HEK293 (cell line): ENCODE data around the gene SCUBE1.

Experiments used
- CTCF ChIA-PET: fragments of 350-600 bp; formaldehyde crosslinking; extraction: SDS; loops from one replicate; lab custom pipeline; 2021; ENCODE audit warnings: antibody characterized with exemption; lab: Yijun Ruan, JAX
- POLR2A ChIA-PET: fragments of 300-600 bp; formaldehyde crosslinking; extraction: SDS; loops from one replicate; lab custom pipeline; 2020; ENCODE audit warnings: antibody characterized with exemption, inconsistent platforms; lab: Yijun Ruan, JAX
- H3K27ac ChIP-seq: fragments of 200-500 bp; sonication (Bioruptor generic); 2 replicates; pipeline ENCODE4 v1.5.1; 2014; ENCODE audit warnings: low read depth, low read length, control low read depth, inconsistent platforms; ENCODE audit errors: extremely low read depth
- H3K36me3 ChIP-seq, 2 experiments: fragments of 200-500 bp in 1 of 2; sonication (Bioruptor generic) in 1 of 2; 1 replicate in 1 of 2; 2 replicates in 1 of 2; pipeline ENCODE4 v1.5.1; 2014 to 2017; ENCODE audit warnings: inconsistent platforms in 2 of 2, low read length in 2 of 2; ENCODE audit not compliant: control insufficient read depth in 2 of 2, insufficient read depth in 1 of 2
- H3K4me1 ChIP-seq: fragments of 200-500 bp; sonication (Bioruptor generic); 2 replicates; pipeline ENCODE4 v1.5.1; 2014; ENCODE audit warnings: mild to moderate bottlenecking, low read length, inconsistent platforms; ENCODE audit not compliant: control insufficient read depth, insufficient read depth
- H3K4me3 ChIP-seq: 2 replicates; pipeline ENCODE4 v1.5.1; 2011; ENCODE audit warnings: low read depth, mild to moderate bottlenecking, control low read depth, low read length, moderate library complexity
- H3K9me3 ChIP-seq: fragments of 200-500 bp; sonication (Bioruptor generic); 2 replicates; pipeline ENCODE4 v1.5.1; 2014; ENCODE audit warnings: low read depth, low read length, inconsistent platforms; ENCODE audit not compliant: control insufficient read depth, insufficient read depth
- HOXD13 ChIP-seq: sonication (generic); formaldehyde crosslinking; IDR thresholded peaks from 2 replicates; pipeline ENCODE4 v1.8.0; 2022; ENCODE audit warnings: missing genetic modification reagents, borderline replicate concordance
- ZEB2 ChIP-seq: fragments of 450-650 bp; formaldehyde crosslinking; IDR thresholded peaks from 2 replicates; pipeline ENCODE4 v1.5.1; 2016; ENCODE audit warnings: missing biosample characterization, missing genetic modification characterization
- ZNF16 ChIP-seq: fragments of 450-650 bp; formaldehyde crosslinking; IDR thresholded peaks from 2 replicates; pipeline ENCODE4 v1.5.1; 2016; ENCODE audit warnings: low read depth, missing biosample characterization, missing genetic modification characterization
- ZNF214 ChIP-seq: fragments of 450-650 bp; formaldehyde crosslinking; IDR thresholded peaks from 2 replicates; pipeline ENCODE4 v1.5.1; 2017; ENCODE audit warnings: missing biosample characterization, mild to moderate bottlenecking, missing genetic modification characterization, borderline replicate concordance
- ZNF26 ChIP-seq: fragments of 450-650 bp; formaldehyde crosslinking; IDR thresholded peaks from 2 replicates; pipeline ENCODE4 v1.5.1; 2016; ENCODE audit warnings: missing biosample characterization, missing genetic modification characterization
- ZNF274 ChIP-seq, 2 experiments: fragments of 200-500 bp in 1 of 2; fragments of 450-650 bp in 1 of 2; sonication (Bioruptor generic) in 1 of 2; formaldehyde crosslinking in 1 of 2; IDR thresholded peaks; 2 replicates each; pipeline versions ENCODE4 v1.5.1 to v1.6.1; 2014 to 2016; ENCODE audit warnings: borderline replicate concordance in 1 of 2, inconsistent platforms in 1 of 2, low read length in 1 of 2, missing biosample characterization in 1 of 2, missing genetic modification characterization in 1 of 2
- ZNF391 ChIP-seq: fragments of 450-650 bp; formaldehyde crosslinking; IDR thresholded peaks from 2 replicates; pipeline ENCODE4 v1.5.1; 2016; ENCODE audit warnings: low read depth, missing biosample characterization, missing genetic modification characterization, borderline replicate concordance
- ZNF404 ChIP-seq: fragments of 450-650 bp; formaldehyde crosslinking; IDR thresholded peaks from 2 replicates; pipeline ENCODE4 v1.5.1; 2017; ENCODE audit warnings: missing biosample characterization, missing genetic modification characterization
- ZNF548 ChIP-seq: fragments of 450-650 bp; formaldehyde crosslinking; IDR thresholded peaks from 2 replicates; pipeline ENCODE4 v1.5.1; 2016; ENCODE audit warnings: missing biosample characterization, missing genetic modification characterization
- ZNF549 ChIP-seq: fragments of 450-650 bp; IDR thresholded peaks from 2 replicates; pipeline ENCODE4 v1.5.1; 2018; ENCODE audit warnings: missing biosample characterization, missing genetic modification characterization, mild to moderate bottlenecking, inconsistent platforms, moderate library complexity
- ZNF580 ChIP-seq: fragments of 450-650 bp; formaldehyde crosslinking; IDR thresholded peaks from 2 replicates; pipeline ENCODE4 v1.5.1; 2016; ENCODE audit warnings: missing biosample characterization, missing genetic modification characterization
- ZNF610 ChIP-seq: fragments of 450-650 bp; formaldehyde crosslinking; IDR thresholded peaks from 2 replicates; pipeline ENCODE4 v1.5.1; 2016; ENCODE audit warnings: missing biosample characterization, missing genetic modification characterization, borderline replicate concordance
- ZNF623 ChIP-seq: fragments of 450-650 bp; formaldehyde crosslinking; IDR thresholded peaks from 2 replicates; pipeline ENCODE4 v1.5.1; 2016; ENCODE audit warnings: missing biosample characterization, missing genetic modification characterization
- ZNF645 ChIP-seq: fragments of 450-650 bp; formaldehyde crosslinking; IDR thresholded peaks from 2 replicates; pipeline ENCODE4; 2016; ENCODE audit warnings: missing biosample characterization, missing genetic modification characterization
- ZNF791 ChIP-seq: fragments of 450-650 bp; formaldehyde crosslinking; IDR thresholded peaks from 2 replicates; pipeline ENCODE4 v1.5.1; 2016; ENCODE audit warnings: missing biosample characterization, missing genetic modification characterization
- ZNF792 ChIP-seq: fragments of 450-650 bp; formaldehyde crosslinking; IDR thresholded peaks from 2 replicates; pipeline ENCODE4 v1.5.1; 2016; ENCODE audit warnings: missing biosample characterization, missing genetic modification characterization
- TF ChIP-seq, protein P1 (sequence below): fragments of 450-650 bp; formaldehyde crosslinking; IDR thresholded peaks from 2 replicates; pipeline ENCODE4 v1.5.1; 2016; ENCODE audit warnings: missing biosample characterization, missing genetic modification characterization
- TF ChIP-seq, protein P2 (sequence below): fragments of 450-650 bp; formaldehyde crosslinking; IDR thresholded peaks from 2 replicates; pipeline ENCODE4 v1.5.1; 2016; ENCODE audit warnings: missing biosample characterization, missing genetic modification characterization
- TF ChIP-seq, protein P3 (sequence below): fragments of 450-650 bp; formaldehyde crosslinking; IDR thresholded peaks from 2 replicates; pipeline ENCODE4 v1.5.1; 2017; ENCODE audit warnings: missing biosample characterization, mild to moderate bottlenecking, missing genetic modification characterization, moderate library complexity

SCUBE1 gene

DNA sequence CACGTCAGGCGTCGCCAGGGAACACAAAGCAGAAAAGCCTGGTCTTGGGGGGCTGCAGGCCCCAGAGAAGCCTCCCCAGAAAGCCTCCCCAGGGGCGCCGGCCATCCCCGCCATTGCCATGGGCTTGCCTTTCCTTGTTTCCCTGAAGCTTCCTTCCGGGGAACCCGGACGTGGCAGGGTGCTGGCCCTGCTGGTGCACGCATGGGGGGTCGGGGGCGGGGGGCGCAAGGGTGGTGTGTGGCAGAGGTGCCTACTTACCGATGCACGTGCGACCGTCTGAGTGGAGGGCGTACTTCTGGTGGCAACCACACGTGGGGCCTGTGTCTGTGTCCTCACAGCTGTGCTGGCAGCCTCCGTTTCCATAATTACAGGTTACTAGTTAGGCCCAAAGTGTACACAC, 85.2 kb downstream of the SCUBE1 start:
- Histone ChIP-seq H3K4me3 (no peak overlapping the region), H3K4me1 (no peaks in the 10 kb centered on the region), H3K27ac (no peak overlapping the region), H3K36me3 (no peaks in the 10 kb centered on the region), H3K9me3 (no peaks in the 10 kb centered on the region)
- ChIA-PET CTCF (interaction anchor here (0.7 to 5.4 kb wide), 2 partner anchors 15 to 84 kb away, joined by 3 to 29 read pairs; no protein-coding TSS in a partner anchor), POLR2A (no interaction called here)
- TF ChIP-seq, protein P1, sequence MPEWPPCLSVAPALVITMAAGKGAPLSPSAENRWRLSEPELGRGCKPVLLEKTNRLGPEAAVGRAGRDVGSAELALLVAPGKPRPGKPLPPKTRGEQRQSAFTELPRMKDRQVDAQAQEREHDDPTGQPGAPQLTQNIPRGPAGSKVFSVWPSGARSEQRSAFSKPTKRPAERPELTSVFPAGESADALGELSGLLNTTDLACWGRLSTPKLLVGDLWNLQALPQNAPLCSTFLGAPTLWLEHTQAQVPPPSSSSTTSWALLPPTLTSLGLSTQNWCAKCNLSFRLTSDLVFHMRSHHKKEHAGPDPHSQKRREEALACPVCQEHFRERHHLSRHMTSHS (tag by site-specific recombination): no peak
- no peak for TF ChIP-seq ZNF16 (tag by site-specific recombination)
- TF ChIP-seq ZNF645 (tag by site-specific recombination): no peak
- no peak for TF ChIP-seq HOXD13 (CRISPR knock-in tag)
- TF ChIP-seq, protein P2, sequence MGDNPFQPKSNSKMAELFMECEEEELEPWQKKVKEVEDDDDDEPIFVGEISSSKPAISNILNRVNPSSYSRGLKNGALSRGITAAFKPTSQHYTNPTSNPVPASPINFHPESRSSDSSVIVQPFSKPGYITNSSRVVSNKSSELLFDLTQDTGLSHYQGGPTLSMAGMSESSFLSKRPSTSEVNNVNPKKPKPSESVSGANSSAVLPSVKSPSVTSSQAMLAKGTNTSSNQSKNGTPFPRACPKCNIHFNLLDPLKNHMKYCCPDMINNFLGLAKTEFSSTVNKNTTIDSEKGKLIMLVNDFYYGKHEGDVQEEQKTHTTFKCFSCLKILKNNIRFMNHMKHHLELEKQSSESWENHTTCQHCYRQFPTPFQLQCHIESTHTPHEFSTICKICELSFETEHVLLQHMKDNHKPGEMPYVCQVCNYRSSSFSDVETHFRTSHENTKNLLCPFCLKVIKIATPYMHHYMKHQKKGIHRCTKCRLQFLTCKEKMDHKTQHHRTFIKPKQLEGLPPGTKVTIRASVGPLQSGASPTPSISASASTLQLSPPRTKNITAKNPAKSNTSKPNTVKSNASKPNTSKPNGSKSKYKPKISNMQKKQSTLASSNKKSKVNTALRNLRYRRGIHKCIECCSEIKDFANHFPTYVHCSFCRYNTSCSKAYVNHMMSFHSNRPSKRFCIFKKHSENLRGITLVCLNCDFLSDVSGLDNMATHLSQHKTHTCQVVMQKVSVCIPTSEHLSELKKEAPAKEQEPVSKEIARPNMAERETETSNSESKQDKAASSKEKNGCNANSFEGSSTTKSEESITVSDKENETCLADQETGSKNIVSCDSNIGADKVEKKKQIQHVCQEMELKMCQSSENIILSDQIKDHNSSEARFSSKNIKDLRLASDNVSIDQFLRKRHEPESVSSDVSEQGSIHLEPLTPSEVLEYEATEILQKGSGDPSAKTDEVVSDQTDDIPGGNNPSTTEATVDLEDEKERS: no peak
- TF ChIP-seq ZNF26 (tag by site-specific recombination): no peak
- TF ChIP-seq ZNF274 (IDR thresholded peaks at IDR 0.05; ENCODE audit: low read length): no peak
- no peak for TF ChIP-seq ZNF274 (tag by site-specific recombination; IDR thresholded peaks at IDR 0.05; ENCODE audit: borderline replicate concordance)
- TF ChIP-seq ZNF549: no peak
- TF ChIP-seq ZNF548 (tag by site-specific recombination): no peak
- TF ChIP-seq ZNF623 (tag by site-specific recombination): no peak
- no peak for TF ChIP-seq ZNF610
- TF ChIP-seq ZNF214 (tag by site-specific recombination): no peak
- TF ChIP-seq ZNF391 (tag by site-specific recombination): no peak
- no peak for TF ChIP-seq ZNF791 (tag by site-specific recombination)
- no peak for TF ChIP-seq ZNF580 (tag by site-specific recombination)
- TF ChIP-seq ZNF404 (tag by site-specific recombination): no peak
- no peak for TF ChIP-seq ZEB2
- no peak for TF ChIP-seq ZNF792
- TF ChIP-seq, protein P3, sequence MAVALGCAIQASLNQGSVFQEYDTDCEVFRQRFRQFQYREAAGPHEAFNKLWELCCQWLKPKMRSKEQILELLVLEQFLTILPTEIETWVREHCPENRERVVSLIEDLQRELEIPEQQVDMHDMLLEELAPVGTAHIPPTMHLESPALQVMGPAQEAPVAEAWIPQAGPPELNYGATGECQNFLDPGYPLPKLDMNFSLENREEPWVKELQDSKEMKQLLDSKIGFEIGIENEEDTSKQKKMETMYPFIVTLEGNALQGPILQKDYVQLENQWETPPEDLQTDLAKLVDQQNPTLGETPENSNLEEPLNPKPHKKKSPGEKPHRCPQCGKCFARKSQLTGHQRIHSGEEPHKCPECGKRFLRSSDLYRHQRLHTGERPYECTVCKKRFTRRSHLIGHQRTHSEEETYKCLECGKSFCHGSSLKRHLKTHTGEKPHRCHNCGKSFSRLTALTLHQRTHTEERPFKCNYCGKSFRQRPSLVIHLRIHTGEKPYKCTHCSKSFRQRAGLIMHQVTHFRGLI (tag by site-specific recombination): no peak
